ENCODE measurements around the gene KCNJ12. TPM values are rescaled to one million over a fixed set of nuclear protein-coding genes. Genes with fewer than 3 reads are reported as not detected.

Gene KCNJ12
- total RNA-seq, 8 experiments from 2014 or later = 0.35 to 6.3 (median 2.7) TPM

- no CpG with 5 or more reads among the region's 7 CpGs for WGBS, 10 experiments
- in situ Hi-C loops (cut with MboI; ENCODE audit: low pct_unique_long_range_greater_than_20kb in 2 of 9, low sequenced_read_pairs in 9 of 9, unreplicated experiment in 9 of 9) = loop anchor here in 1 of 9 experiments (10.0 kb wide), 1 partner anchor 47 kb away; no protein-coding TSS in a partner anchor
- peak in 2 of 8 experiments; percentile 2 to 11 for ATAC-seq (replicated peaks in 6 of 8)
- H3K4me1 ChIP-seq (replicated peaks in 1 of 2) = peaks cover 9 to 13% of the 10 kb centered on the region in 2 donors
- no peak overlapping the region for H3K4me3 ChIP-seq
- H3K27ac ChIP-seq = peak overlapping the region in 1 of 2 donors; percentile 72
These were observed 81.9 kb downstream of the KCNJ12 start for GRCh38 chr17:21458054-21458453.

GRCh38 chr17:21459536-21459935 lies 83.4 kb downstream of the KCNJ12 start:
- Histone ChIP-seq H3K4me3 (no peak overlapping the region), H3K27ac (no peak overlapping the region), H3K4me1 (replicated peaks in 1 of 2) (peaks cover 16 to 18% of the 10 kb centered on the region in 2 donors)
- no peak for ATAC-seq (replicated peaks in 6 of 8)
- WGBS, 10 experiments = 71 to 93% (median 80%) methylated on average over 1 to 5 of the region's 8 CpGs; no CpG with 5 or more reads in 5 of the 10 experiments
- in situ Hi-C loops (cut with MboI; ENCODE audit: low pct_unique_long_range_greater_than_20kb in 2 of 9, low sequenced_read_pairs in 9 of 9, unreplicated experiment in 9 of 9) = loop anchor here in 1 of 9 experiments (10.0 kb wide), 1 partner anchor 45 kb away; no protein-coding TSS in a partner anchor

GRCh38 chr17:21460358-21460757 lies 84.2 kb downstream of the KCNJ12 start:
- Histone ChIP-seq H3K4me3 (no peak overlapping the region), H3K27ac (no peak overlapping the region), H3K4me1 (replicated peaks in 1 of 2) (peaks cover 18 to 22% of the 10 kb centered on the region in 2 donors)
- 13 to 95% (median 74%) methylated on average over 1 to 6 of the region's 6 CpGs for WGBS, 10 experiments
- in situ Hi-C loops (cut with MboI; ENCODE audit: low pct_unique_long_range_greater_than_20kb in 2 of 9, low sequenced_read_pairs in 9 of 9, unreplicated experiment in 9 of 9) = no loop called here
- ATAC-seq (replicated peaks in 6 of 8) = no peak

GRCh38 chr17:21462237-21462636 lies 86.1 kb downstream of the KCNJ12 start:
- Histone ChIP-seq H3K4me1 (replicated peaks in 1 of 2) (peaks cover 17 to 21% of the 10 kb centered on the region in 2 donors), H3K27ac (no peak overlapping the region), H3K4me3 (no peak overlapping the region)
- peak in 5 of 8 experiments; percentile 8 to 69 (median 48) for ATAC-seq (replicated peaks in 6 of 8)
- in situ Hi-C loops (cut with MboI; ENCODE audit: low pct_unique_long_range_greater_than_20kb in 2 of 9, low sequenced_read_pairs in 9 of 9, unreplicated experiment in 9 of 9) = no loop called here
- WGBS, 10 experiments = 60 to 78% (median 77%) methylated on average over 1 to 7 of the region's 8 CpGs; no CpG with 5 or more reads in 7 of the 10 experiments

GRCh38 chr17:21463204-21463661 lies 87.1 kb downstream of the KCNJ12 start:
- in situ Hi-C loops (cut with MboI; ENCODE audit: low pct_unique_long_range_greater_than_20kb in 2 of 9, low sequenced_read_pairs in 9 of 9, unreplicated experiment in 9 of 9) = no loop called here
- Histone ChIP-seq H3K4me3 (no peak overlapping the region), H3K4me1 (replicated peaks in 1 of 2) (peaks cover 11 to 16% of the 10 kb centered on the region in 2 donors), H3K27ac (no peak overlapping the region)
- no peak for ATAC-seq (replicated peaks in 6 of 8)
- WGBS, 10 experiments = 17 to 100% (median 100%) methylated on average over 1 of the region's 11 CpGs; no CpG with 5 or more reads in 6 of the 10 experiments

GRCh38 chr17:21463779-21464407 lies 87.7 kb downstream of the KCNJ12 start:
- Histone ChIP-seq H3K4me3 (no peak overlapping the region), H3K27ac (no peak overlapping the region), H3K4me1 (replicated peaks in 1 of 2) (peaks cover 11 to 16% of the 10 kb centered on the region in 2 donors)
- WGBS, 10 experiments = 52 to 56% methylated on average over 5 to 27 of the region's 48 CpGs; no CpG with 5 or more reads in 8 of the 10 experiments
- in situ Hi-C loops (cut with MboI; ENCODE audit: low pct_unique_long_range_greater_than_20kb in 2 of 9, low sequenced_read_pairs in 9 of 9, unreplicated experiment in 9 of 9) = no loop called here
- peak in 3 of 8 experiments; percentile 11 to 27 (median 12) for ATAC-seq (replicated peaks in 6 of 8)

- H3K27ac ChIP-seq = no peak overlapping the region
- ATAC-seq (replicated peaks in 6 of 8) = no peak
- in situ Hi-C loops (cut with MboI; ENCODE audit: low pct_unique_long_range_greater_than_20kb in 2 of 9, low sequenced_read_pairs in 9 of 9, unreplicated experiment in 9 of 9) = no loop called here
- peaks cover 11 to 16% of the 10 kb centered on the region in 2 donors for H3K4me1 ChIP-seq (replicated peaks in 1 of 2)
- WGBS, 10 experiments = 18 to 82% (median 54%) methylated on average over 1 to 5 of the region's 12 CpGs; no CpG with 5 or more reads in 4 of the 10 experiments
- no peak overlapping the region for H3K4me3 ChIP-seq
These were observed 88.5 kb downstream of the KCNJ12 start for GRCh38 chr17:21464611-21465021.

- Histone ChIP-seq H3K27ac (no peak overlapping the region), H3K4me1 (replicated peaks in 1 of 2) (peaks cover 11 to 16% of the 10 kb centered on the region in 2 donors), H3K4me3 (no peak overlapping the region)
- in situ Hi-C loops (cut with MboI; ENCODE audit: low pct_unique_long_range_greater_than_20kb in 2 of 9, low sequenced_read_pairs in 9 of 9, unreplicated experiment in 9 of 9) = no loop called here
- 56 to 100% (median 93%) methylated on average over 1 to 8 of the region's 11 CpGs; no CpG with 5 or more reads in 4 of the 10 experiments for WGBS, 10 experiments
- ATAC-seq (replicated peaks in 6 of 8) = no peak
These were observed 90.4 kb downstream of the KCNJ12 start for GRCh38 chr17:21466550-21466949.

GRCh38 chr17:21467196-21467595 lies 91.0 kb downstream of the KCNJ12 start:
- in situ Hi-C loops (cut with MboI; ENCODE audit: low pct_unique_long_range_greater_than_20kb in 2 of 9, low sequenced_read_pairs in 9 of 9, unreplicated experiment in 9 of 9) = no loop called here
- Histone ChIP-seq H3K4me1 (replicated peaks in 1 of 2) (peaks cover 9 to 13% of the 10 kb centered on the region in 2 donors), H3K4me3 (no peak overlapping the region), H3K27ac (no peak overlapping the region)
- WGBS, 10 experiments = 40 to 80% (median 80%) methylated on average over 1 to 6 of the region's 7 CpGs; no CpG with 5 or more reads in 5 of the 10 experiments
- ATAC-seq (replicated peaks in 6 of 8) = no peak

- H3K27ac ChIP-seq = no peak overlapping the region
- in situ Hi-C loops (cut with MboI; ENCODE audit: low pct_unique_long_range_greater_than_20kb in 2 of 9, low sequenced_read_pairs in 9 of 9, unreplicated experiment in 9 of 9) = no loop called here
- WGBS, 10 experiments = 25 to 80% (median 70%) methylated on average over 1 to 2 of the region's 13 CpGs; no CpG with 5 or more reads in 7 of the 10 experiments
- no peak overlapping the region for H3K4me3 ChIP-seq
- ATAC-seq (replicated peaks in 6 of 8) = no peak
- peaks cover 5 to 13% of the 10 kb centered on the region in 2 donors for H3K4me1 ChIP-seq (replicated peaks in 1 of 2)
These were observed 91.8 kb downstream of the KCNJ12 start for GRCh38 chr17:21467739-21468490.

Other genes with a start within 250 kb of the KCNJ12 start
- gene DHRS7B, start 249.4 kb upstream of the KCNJ12 start, total RNA-seq = 10 to 100 TPM in 7 of 8 experiments, 1 to 10 TPM in 1; 8.3 to 49.4 (median 18.3) TPM
- 10 to 100 TPM; 18.7 to 41.5 (median 25.1) TPM for gene TMEM11, start 162.2 kb upstream of the KCNJ12 start, total RNA-seq
- 10 to 100 TPM in 1 of 8 experiments, 1 to 10 TPM in 7; 3.6 to 10.8 (median 4.9) TPM for gene NATD1, start 122.9 kb upstream of the KCNJ12 start, total RNA-seq
- 10 to 100 TPM in 3 of 8 experiments, 1 to 10 TPM in 5; 3.8 to 41.7 (median 6.7) TPM for gene MAP2K3, start 91.6 kb upstream of the KCNJ12 start, total RNA-seq

Measured in motor neuron (in vitro differentiated cells).